CD14-positive monocyte (primary cell): ENCODE data around the gene DAD1. TPM values are rescaled to one million over a fixed set of nuclear protein-coding genes. Genes with fewer than 3 reads are reported as not detected.

Experiments used
- DNase-seq, 3 donors: peaks; one replicate each; pipeline ENCODE4 v3.0.0-alpha.2; 2011 to 2022
- H2AFZ ChIP-seq: 2 replicates; pipeline ENCODE4 v1.6.0; 2012; ENCODE audit warnings: mild to moderate bottlenecking, low read depth, low read length, inconsistent platforms; ENCODE audit not compliant: insufficient read depth, poor library complexity, severe bottlenecking
- H3K27ac ChIP-seq, 2 donors: 1 replicate in 1 of 2; 2 replicates in 1 of 2; pipeline ENCODE4 v1.5.1; 2012 to 2013; ENCODE audit warnings: low read length in 2 of 2, control low read depth in 1 of 2, inconsistent platforms in 1 of 2, low read depth in 1 of 2, mild to moderate bottlenecking in 1 of 2
- H3K27me3 ChIP-seq, 2 donors: one replicate each; pipeline versions ENCODE4 v1.6.0 to v1.6.1; 2011 to 2013; ENCODE audit warnings: low read length in 2 of 2; ENCODE audit not compliant: control insufficient read depth in 2 of 2, insufficient read depth in 2 of 2
- H3K36me3 ChIP-seq, 2 donors: replicated peaks in 1 of 2; 1 replicate in 1 of 2; 2 replicates in 1 of 2; pipeline versions ENCODE4 v1.5.1 to v1.6.1; 2012 to 2013; ENCODE audit warnings: low read length in 2 of 2, control low read depth in 1 of 2, inconsistent platforms in 1 of 2, mild to moderate bottlenecking in 1 of 2; ENCODE audit not compliant: insufficient read depth in 2 of 2, control insufficient read depth in 1 of 2
- H3K4me1 ChIP-seq, 2 donors: 1 replicate in 1 of 2; 2 replicates in 1 of 2; pipeline versions ENCODE4 v1.5.1 to v1.6.1; 2012 to 2013; ENCODE audit warnings: low read length in 2 of 2, control low read depth in 1 of 2, inconsistent platforms in 1 of 2, mild to moderate bottlenecking in 1 of 2, moderate library complexity in 1 of 2; ENCODE audit not compliant: insufficient read depth in 2 of 2, control insufficient read depth in 1 of 2
- H3K4me2 ChIP-seq: replicated peaks from 2 replicates; pipeline ENCODE3; 2012; ENCODE audit warnings: low read length, moderate library complexity, mild to moderate bottlenecking; ENCODE audit not compliant: poor library complexity, severe bottlenecking; ENCODE audit errors: extremely low read depth
- H3K4me3 ChIP-seq, 3 experiments: fragments of 200-600 bp in 1 of 3; sonication (generic) in 1 of 3; replicated peaks in 1 of 3; 1 replicate in 2 of 3; 2 replicates in 1 of 3; pipeline ENCODE4 v1.5.1; 2011 to 2013; ENCODE audit warnings: low read length in 3 of 3, mild to moderate bottlenecking in 3 of 3, control low read depth in 2 of 3, low read depth in 2 of 3, inconsistent platforms in 1 of 3, moderate library complexity in 1 of 3
- H3K79me2 ChIP-seq: 2 replicates; pipeline ENCODE4 v1.6.0; 2012; ENCODE audit warnings: mild to moderate bottlenecking, control low read depth, inconsistent platforms, low read length, moderate library complexity; ENCODE audit not compliant: insufficient read depth
- H3K9ac ChIP-seq: 2 replicates; pipeline ENCODE4 v1.6.0; 2017; ENCODE audit warnings: low read length, mild to moderate bottlenecking; ENCODE audit not compliant: insufficient read depth, poor library complexity, severe bottlenecking
- H3K9me3 ChIP-seq, 2 donors: replicated peaks in 1 of 2; 1 replicate in 1 of 2; 2 replicates in 1 of 2; pipeline versions ENCODE4 v1.5.1 to v1.6.1; 2012 to 2013; ENCODE audit warnings: low read length in 2 of 2, control low read depth in 1 of 2; ENCODE audit not compliant: control insufficient read depth in 1 of 2, insufficient read depth in 1 of 2
- H4K20me1 ChIP-seq: 2 replicates; pipeline ENCODE4 v1.6.0; 2012; ENCODE audit warnings: mild to moderate bottlenecking, low read length, control low read depth, moderate library complexity; ENCODE audit not compliant: insufficient read depth
- H3K27ac Mint-ChIP-seq, 7 donors: one replicate each; pipeline ENCODE4 v1.8.0; 2020; ENCODE audit warnings: mild to moderate bottlenecking in 7 of 7, mixed read lengths in 7 of 7, moderate library complexity in 6 of 7, inconsistent platforms in 2 of 7
- H3K27me3 Mint-ChIP-seq, 3 donors: one replicate each; pipeline ENCODE4 v1.8.0; 2021 to 2022; ENCODE audit warnings: low read depth in 3 of 3, mild to moderate bottlenecking in 3 of 3, mixed read lengths in 3 of 3, moderate library complexity in 3 of 3, inconsistent platforms in 1 of 3
- H3K36me3 Mint-ChIP-seq, 2 donors: one replicate each; pipeline ENCODE4 v1.8.0; 2020; ENCODE audit warnings: mixed read lengths in 2 of 2, inconsistent platforms in 1 of 2, mild to moderate bottlenecking in 1 of 2
- H3K4me1 Mint-ChIP-seq: one replicate; pipeline ENCODE4 v1.8.0; 2020; ENCODE audit warnings: mild to moderate bottlenecking, mixed read lengths
- H3K4me3 Mint-ChIP-seq, 2 donors: one replicate each; pipeline ENCODE4 v1.8.0; 2020; ENCODE audit warnings: mild to moderate bottlenecking in 2 of 2, mixed read lengths in 2 of 2, moderate library complexity in 1 of 2
- H3K9me3 Mint-ChIP-seq, 7 donors: one replicate each; pipeline ENCODE4 v1.8.0; 2020 to 2022; ENCODE audit warnings: mixed read lengths in 7 of 7, mild to moderate bottlenecking in 6 of 7, moderate library complexity in 6 of 7, inconsistent platforms in 2 of 7
- WGBS: methylation state at CpG from one replicate; pipeline ENCODE4 v1.1.5; 2013; ENCODE audit warnings: missing lambda C conversion rate; ENCODE audit not compliant: insufficient coverage; 5-methylcytosine and 5-hydroxymethylcytosine counted together
- intact Hi-C, 2 donors: fragments of 100-400 bp; cut with micrococcal nuclease; formaldehyde crosslinking; loops; one replicate each; pipeline versions ENCODE4 v1.15.0 to v1.15.1; 2023
- polyA plus RNA-seq, 3 donors: library from polyadenylated mRNA; depleted of rRNA in 1 of 3; unstranded in 2 of 3; stranded (reverse) in 1 of 3; fragments of 300-500 nt in 2 of 3; fragments of >200 nt in 1 of 3; fragmentation: Illumina TruSeq in 2 of 3; gene quantifications; 1 replicate in 2 of 3; 2 replicates in 1 of 3; pipeline ENCODE4 v1.2.3, GENCODE V29; 2012 to 2021
- TF ChIP-seq, protein P1 (sequence below): fragments of 200-600 bp; IDR thresholded peaks from one replicate; pipeline ENCODE4 v1.8.0; 2022; ENCODE audit warnings: antibody characterized with exemption, mild to moderate bottlenecking

The DAD1 gene
- polyA plus RNA-seq, 3 donors: 126 to 444 (median 440) TPM

DNA sequence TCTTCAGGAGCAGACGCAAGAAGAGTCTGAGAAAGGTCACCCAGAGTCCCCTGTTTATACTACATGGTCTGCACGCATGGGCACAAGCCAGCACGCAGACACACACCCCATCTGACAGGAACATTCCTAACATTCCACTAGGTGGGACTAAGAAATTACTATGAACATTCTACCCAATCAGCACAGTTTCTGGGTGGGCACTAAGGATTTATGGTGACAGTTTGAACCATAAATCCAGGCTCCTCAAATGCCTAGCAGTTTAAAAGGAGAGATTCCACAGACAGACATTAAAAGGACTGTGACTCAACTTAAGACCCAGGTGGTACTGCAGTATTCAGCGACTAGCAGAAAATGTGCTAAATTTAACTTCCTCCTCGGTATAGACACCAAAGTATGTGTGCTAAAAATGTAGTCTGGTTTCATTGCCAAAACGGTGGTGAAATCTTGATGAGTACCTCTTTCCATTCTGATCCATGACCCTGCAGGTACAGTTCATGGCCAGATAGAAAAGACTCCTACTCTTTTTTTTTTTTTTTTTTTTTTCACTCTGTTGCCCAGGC lies 25.3 kb upstream of the DAD1 start:
- no peak overlapping the region for H3K4me2 ChIP-seq
- no peaks in the 10 kb centered on the region for H3K9me3 ChIP-seq
- peaks cover 17 to 26% of the 10 kb centered on the region in 2 donors for H3K36me3 ChIP-seq
- H3K4me1 ChIP-seq: no peaks in the 10 kb centered on the region
- Mint-ChIP-seq H3K36me3 (peaks cover 22 to 28% of the 10 kb centered on the region in 2 donors), H3K27ac (no peak overlapping the region), H3K27me3 (peaks cover 3 to 9% (median 8%) of the 10 kb centered on the region in 3 donors), H3K9me3 (peaks cover 0 to 3% (median 2%) of the 10 kb centered on the region in 7 donors), H3K4me1 (no peaks in the 10 kb centered on the region), H3K4me3 (no peak overlapping the region)
- no peaks in the 10 kb centered on the region for H3K27me3 ChIP-seq
- H3K4me3 ChIP-seq: no peak overlapping the region
- H3K79me2 ChIP-seq: no peaks in the 10 kb centered on the region
- intact Hi-C loops: no loop called here
- no peak overlapping the region for H2AFZ ChIP-seq
- no peaks in the 10 kb centered on the region for H4K20me1 ChIP-seq
- H3K9ac ChIP-seq: no peak overlapping the region
- 96% methylated on average over 3 of the region's 6 CpGs for WGBS
- no peak overlapping the region for H3K27ac ChIP-seq
- DNase-seq: no peak
- TF ChIP-seq, protein P1, sequence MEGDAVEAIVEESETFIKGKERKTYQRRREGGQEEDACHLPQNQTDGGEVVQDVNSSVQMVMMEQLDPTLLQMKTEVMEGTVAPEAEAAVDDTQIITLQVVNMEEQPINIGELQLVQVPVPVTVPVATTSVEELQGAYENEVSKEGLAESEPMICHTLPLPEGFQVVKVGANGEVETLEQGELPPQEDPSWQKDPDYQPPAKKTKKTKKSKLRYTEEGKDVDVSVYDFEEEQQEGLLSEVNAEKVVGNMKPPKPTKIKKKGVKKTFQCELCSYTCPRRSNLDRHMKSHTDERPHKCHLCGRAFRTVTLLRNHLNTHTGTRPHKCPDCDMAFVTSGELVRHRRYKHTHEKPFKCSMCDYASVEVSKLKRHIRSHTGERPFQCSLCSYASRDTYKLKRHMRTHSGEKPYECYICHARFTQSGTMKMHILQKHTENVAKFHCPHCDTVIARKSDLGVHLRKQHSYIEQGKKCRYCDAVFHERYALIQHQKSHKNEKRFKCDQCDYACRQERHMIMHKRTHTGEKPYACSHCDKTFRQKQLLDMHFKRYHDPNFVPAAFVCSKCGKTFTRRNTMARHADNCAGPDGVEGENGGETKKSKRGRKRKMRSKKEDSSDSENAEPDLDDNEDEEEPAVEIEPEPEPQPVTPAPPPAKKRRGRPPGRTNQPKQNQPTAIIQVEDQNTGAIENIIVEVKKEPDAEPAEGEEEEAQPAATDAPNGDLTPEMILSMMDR: no peak

DNA sequence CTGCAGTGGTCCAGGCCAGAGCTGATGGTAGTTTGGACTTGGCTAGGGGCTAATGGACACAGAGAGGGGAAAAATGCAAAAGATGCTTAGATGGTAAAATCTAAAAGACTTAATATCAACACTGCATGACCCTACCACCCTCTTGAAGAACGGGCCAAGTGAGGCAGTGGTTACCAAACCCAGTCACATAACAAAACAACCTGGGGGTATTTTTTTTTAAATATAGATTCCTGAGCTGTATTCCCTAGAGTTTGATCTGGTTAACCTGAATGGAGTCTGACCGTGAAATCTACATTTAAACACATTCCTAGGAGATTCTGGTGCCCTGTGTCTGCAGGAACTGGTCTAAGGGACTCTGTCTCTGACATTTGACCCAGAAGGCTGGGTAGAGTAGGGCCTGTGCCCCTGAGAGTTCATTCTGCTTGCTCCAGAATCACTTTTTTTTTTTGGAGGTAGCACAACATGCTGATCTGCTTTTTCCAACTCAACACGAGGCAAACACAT lies 24.8 kb upstream of the DAD1 start:
- H3K4me1 ChIP-seq: no peaks in the 10 kb centered on the region
- Mint-ChIP-seq H3K36me3 (peaks cover 24 to 29% of the 10 kb centered on the region in 2 donors), H3K4me3 (no peak overlapping the region), H3K27ac (no peak overlapping the region), H3K9me3 (peaks cover 0 to 3% (median 2%) of the 10 kb centered on the region in 7 donors), H3K4me1 (no peaks in the 10 kb centered on the region), H3K27me3 (peaks cover 3 to 9% (median 6%) of the 10 kb centered on the region in 3 donors)
- no peak overlapping the region for H3K4me2 ChIP-seq
- intact Hi-C loops: no loop called here
- H2AFZ ChIP-seq: no peak overlapping the region
- WGBS: 100% methylated on average over 1 of the region's 3 CpGs
- TF ChIP-seq, protein P1: no peak
- H4K20me1 ChIP-seq: no peaks in the 10 kb centered on the region
- no peaks in the 10 kb centered on the region for H3K79me2 ChIP-seq
- H3K4me3 ChIP-seq: no peak overlapping the region
- no peak for DNase-seq
- no peaks in the 10 kb centered on the region for H3K9me3 ChIP-seq
- H3K9ac ChIP-seq: no peak overlapping the region
- H3K27ac ChIP-seq: no peak overlapping the region
- H3K36me3 ChIP-seq: peaks cover 17 to 27% of the 10 kb centered on the region in 2 donors
- H3K27me3 ChIP-seq: no peaks in the 10 kb centered on the region
